Loucy (cell line): Measurements from ENCODE around the gene FERMT3.
A peak's percentile ranks its signal among the peaks of the same experiment; 100 is the strongest.

ENCODE experiments used
- H2AFZ ChIP-seq: fragments of 200-600 bp; sonication (generic); 2 replicates; pipeline ENCODE4 v1.6.0; 2016; ENCODE audit warnings: antibody characterized with exemption, mild to moderate bottlenecking, low read length, moderate library complexity
- H3F3A ChIP-seq: fragments of 200-600 bp; 2 replicates; pipeline ENCODE4 v1.6.0; 2016; ENCODE audit warnings: antibody characterized with exemption, low read depth, mild to moderate bottlenecking
- H3K27me3 ChIP-seq: fragments of 200-600 bp; sonication (generic); 2 replicates; pipeline ENCODE4 v1.6.1; 2014; ENCODE audit warnings: low read length, mild to moderate bottlenecking; ENCODE audit not compliant: insufficient read depth, poor library complexity, severe bottlenecking
- H3K36me3 ChIP-seq: fragments of 200-600 bp; sonication (generic); 2 replicates; pipeline ENCODE4 v1.6.1; 2016; ENCODE audit warnings: low read length; ENCODE audit not compliant: insufficient read depth
- H3K4me1 ChIP-seq: fragments of 200-600 bp; sonication (generic); 2 replicates; pipeline ENCODE4 v1.5.1; 2014; ENCODE audit warnings: low read length, mild to moderate bottlenecking; ENCODE audit not compliant: insufficient read depth, poor library complexity, severe bottlenecking
- H3K4me2 ChIP-seq: fragments of 200-600 bp; sonication (generic); 2 replicates; pipeline ENCODE4 v1.6.0; 2014; ENCODE audit warnings: antibody characterized with exemption, low read length, low read depth, mild to moderate bottlenecking; ENCODE audit not compliant: poor library complexity, severe bottlenecking
- H3K4me3 ChIP-seq: fragments of 200-600 bp; sonication (generic); 2 replicates; pipeline ENCODE4 v1.5.1; 2014; ENCODE audit warnings: low read length, mild to moderate bottlenecking, mixed read lengths; ENCODE audit not compliant: poor library complexity, severe bottlenecking
- H3K79me2 ChIP-seq: fragments of 200-600 bp; sonication (generic); 2 replicates; pipeline ENCODE4 v1.6.1; 2014; ENCODE audit warnings: low read length; ENCODE audit not compliant: insufficient read depth
- H3K9ac ChIP-seq: fragments of 200-600 bp; sonication (generic); 2 replicates; pipeline ENCODE4 v1.6.0; 2014; ENCODE audit warnings: mild to moderate bottlenecking, low read depth, low read length, moderate library complexity; ENCODE audit not compliant: poor library complexity, severe bottlenecking
- H3K9me2 ChIP-seq: fragments of 200-600 bp; sonication (generic); replicated peaks from 2 replicates; pipeline ENCODE4 v1.6.1; 2016; ENCODE audit warnings: low read depth, low read length, mixed read lengths
- H3K9me3 ChIP-seq: fragments of 200-600 bp; sonication (generic); 2 replicates; pipeline ENCODE4 v1.6.1; 2014; ENCODE audit warnings: mild to moderate bottlenecking, antibody characterized with exemption, low read length, low read depth; ENCODE audit not compliant: insufficient read depth
- H4K20me1 ChIP-seq: fragments of 200-600 bp; sonication (generic); 2 replicates; pipeline ENCODE4 v1.6.0; 2014; ENCODE audit warnings: antibody characterized with exemption, low read length, mild to moderate bottlenecking; ENCODE audit not compliant: insufficient read depth, poor library complexity, severe bottlenecking
- EZH2phosphoT487 ChIP-seq: fragments of 200-600 bp; IDR thresholded peaks from 2 replicates; pipeline ENCODE4 v1.6.1; 2018; ENCODE audit warnings: antibody characterized with exemption, mild to moderate bottlenecking, moderate library complexity, borderline replicate concordance
- TF ChIP-seq, protein P1 (sequence below): fragments of 200-600 bp; sonication (generic); conservative IDR thresholded peaks from 2 replicates; pipeline ENCODE4 v1.5.1; 2014; ENCODE audit warnings: mild to moderate bottlenecking, antibody characterized with exemption, low read length

FERMT3 gene

DNA sequence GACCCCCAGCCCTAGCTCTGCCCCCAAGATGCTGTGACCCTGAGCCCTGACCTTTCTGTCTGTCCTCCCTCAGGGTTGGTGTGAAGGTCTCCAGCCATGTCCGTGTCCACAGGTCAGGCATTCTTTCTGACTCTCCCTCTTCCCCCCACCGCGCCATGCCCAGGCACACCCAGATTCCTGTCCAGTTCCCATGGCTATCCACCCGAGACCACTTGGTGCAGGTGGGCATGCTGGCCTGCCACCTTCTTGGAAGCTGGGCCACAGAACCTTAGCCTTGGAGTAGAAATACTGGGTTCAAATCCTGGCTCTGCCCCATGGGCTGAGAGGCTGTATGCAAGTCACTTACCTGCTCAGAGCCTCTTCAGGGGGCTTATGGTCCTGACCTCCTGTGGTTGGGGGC is 42.5 kb downstream of the FERMT3 start:
- Histone ChIP-seq H3K79me2 (peaks cover 28% of the 10 kb centered on the region), H3K9ac (no peak overlapping the region), H3K4me3 (no peak overlapping the region), H3K36me3 (peaks cover 3% of the 10 kb centered on the region; the same call in 1 of the 2 replicates), H4K20me1 (peaks cover 15% of the 10 kb centered on the region), H3K27me3 (no peaks in the 10 kb centered on the region), H3K4me1 (peaks cover 39% of the 10 kb centered on the region), H3K9me2 (no peaks in the 10 kb centered on the region), H3K9me3 (no peaks in the 10 kb centered on the region), H3K4me2 (no peak overlapping the region), H3F3A (peaks cover 3% of the 10 kb centered on the region; the same call in 1 of the 2 replicates), H2AFZ (no peak overlapping the region)
- TF ChIP-seq, protein P1, sequence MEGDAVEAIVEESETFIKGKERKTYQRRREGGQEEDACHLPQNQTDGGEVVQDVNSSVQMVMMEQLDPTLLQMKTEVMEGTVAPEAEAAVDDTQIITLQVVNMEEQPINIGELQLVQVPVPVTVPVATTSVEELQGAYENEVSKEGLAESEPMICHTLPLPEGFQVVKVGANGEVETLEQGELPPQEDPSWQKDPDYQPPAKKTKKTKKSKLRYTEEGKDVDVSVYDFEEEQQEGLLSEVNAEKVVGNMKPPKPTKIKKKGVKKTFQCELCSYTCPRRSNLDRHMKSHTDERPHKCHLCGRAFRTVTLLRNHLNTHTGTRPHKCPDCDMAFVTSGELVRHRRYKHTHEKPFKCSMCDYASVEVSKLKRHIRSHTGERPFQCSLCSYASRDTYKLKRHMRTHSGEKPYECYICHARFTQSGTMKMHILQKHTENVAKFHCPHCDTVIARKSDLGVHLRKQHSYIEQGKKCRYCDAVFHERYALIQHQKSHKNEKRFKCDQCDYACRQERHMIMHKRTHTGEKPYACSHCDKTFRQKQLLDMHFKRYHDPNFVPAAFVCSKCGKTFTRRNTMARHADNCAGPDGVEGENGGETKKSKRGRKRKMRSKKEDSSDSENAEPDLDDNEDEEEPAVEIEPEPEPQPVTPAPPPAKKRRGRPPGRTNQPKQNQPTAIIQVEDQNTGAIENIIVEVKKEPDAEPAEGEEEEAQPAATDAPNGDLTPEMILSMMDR: no peak
- no peak for TF ChIP-seq EZH2phosphoT487

DNA sequence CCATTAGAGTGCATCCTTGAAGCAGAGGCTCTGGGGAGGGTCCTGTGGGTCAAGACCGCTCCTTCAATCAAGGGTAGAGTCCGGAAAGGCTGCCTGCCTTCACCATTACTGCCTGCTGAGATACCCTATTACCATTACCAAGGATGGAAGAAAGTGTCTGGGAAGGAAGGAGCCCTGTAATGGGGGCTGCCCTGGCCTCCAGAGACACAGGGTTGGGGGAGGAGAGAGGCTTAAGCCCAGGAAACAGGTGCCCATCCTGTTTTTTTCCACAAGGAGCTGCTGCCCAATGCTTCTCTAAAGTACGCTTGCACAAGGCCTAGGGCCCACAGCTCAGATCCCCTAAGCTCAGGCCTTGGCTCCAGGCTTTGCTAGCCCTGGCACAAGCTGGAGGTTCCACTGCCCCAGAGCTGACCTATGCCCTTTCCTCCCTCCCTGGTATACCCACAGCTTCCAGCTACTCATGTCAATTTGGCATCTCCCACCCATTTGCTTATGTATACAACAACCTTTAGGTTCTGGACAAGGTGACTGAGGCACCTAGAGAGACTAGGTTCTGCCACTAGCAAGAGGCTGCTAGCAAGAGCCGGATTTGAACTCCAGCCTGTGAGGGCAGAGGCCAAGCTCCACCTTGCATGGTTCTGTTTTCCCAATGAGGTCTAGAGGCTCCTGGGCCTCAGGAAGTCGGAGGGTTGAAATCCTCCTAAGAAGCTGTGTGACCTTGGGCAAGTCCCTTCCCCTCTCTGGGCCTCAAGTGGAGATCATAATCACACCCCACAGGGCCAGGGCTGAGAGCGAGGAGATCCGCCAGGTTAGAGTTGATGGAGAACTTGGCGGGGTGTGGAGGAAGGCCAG is 43.3 kb downstream of the FERMT3 start:
- Histone ChIP-seq H3K9ac (no peak overlapping the region), H3K4me1 (peaks cover 35% of the 10 kb centered on the region)

DNA sequence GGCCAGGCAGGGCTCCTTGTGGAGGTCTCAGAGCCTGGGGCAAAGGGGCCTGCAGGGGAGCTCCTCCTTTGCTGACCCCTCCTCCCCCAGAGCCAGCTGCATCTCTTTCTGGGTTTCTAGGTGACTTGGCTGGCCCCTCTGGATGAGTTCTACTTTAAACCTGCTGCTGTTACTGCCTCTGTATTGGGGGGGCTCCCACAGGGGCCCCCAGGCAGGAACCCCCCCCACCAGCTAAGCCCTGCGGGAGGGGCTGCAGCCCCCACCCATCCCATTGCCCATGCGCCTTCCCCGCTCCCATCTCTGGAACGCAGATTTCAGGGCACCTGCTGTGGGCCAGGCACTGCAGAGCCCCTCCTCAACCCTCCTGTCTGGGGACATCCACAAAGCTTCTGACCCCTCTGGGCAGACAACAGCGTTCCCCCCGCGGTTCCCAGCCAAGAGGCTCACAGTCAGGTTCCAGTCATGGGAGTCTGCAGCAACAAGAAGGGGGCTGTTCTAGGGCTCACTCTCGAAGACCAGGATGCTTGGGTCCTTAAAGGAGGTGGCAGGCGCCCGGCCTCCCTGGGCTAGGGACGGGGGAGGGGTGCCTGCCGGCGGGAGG is 44.0 kb downstream of the FERMT3 start:
- no peaks in the 10 kb centered on the region for H3K27me3 ChIP-seq
- H3K4me1 ChIP-seq: peaks cover 30% of the 10 kb centered on the region
- H3K9me2 ChIP-seq: no peaks in the 10 kb centered on the region
- H3K4me3 ChIP-seq: peak overlapping the region; percentile 84
- no peak for TF ChIP-seq EZH2phosphoT487
- TF ChIP-seq, protein P1: no peak
- H3K9me3 ChIP-seq: no peaks in the 10 kb centered on the region
- H2AFZ ChIP-seq: peak overlapping the region; percentile 99
- H3K36me3 ChIP-seq: no peaks in the 10 kb centered on the region
- H3K4me2 ChIP-seq: peak overlapping the region; percentile 89
- peak overlapping the region; percentile 67 for H3K9ac ChIP-seq
- H3F3A ChIP-seq: peaks cover 3% of the 10 kb centered on the region; the same call in 1 of the 2 replicates
- peaks cover 6% of the 10 kb centered on the region for H4K20me1 ChIP-seq
- H3K79me2 ChIP-seq: peaks cover 14% of the 10 kb centered on the region

More for the DNA sequence above, 43.3 kb downstream of the FERMT3 start:
- Histone ChIP-seq H4K20me1 (peaks cover 14% of the 10 kb centered on the region), H3K4me3 (no peak overlapping the region), H3K9me3 (no peaks in the 10 kb centered on the region), H3K4me2 (peak overlapping the region; percentile 89), H3K36me3 (no peaks in the 10 kb centered on the region), H3K27me3 (no peaks in the 10 kb centered on the region), H3K79me2 (peaks cover 21% of the 10 kb centered on the region), H3F3A (peaks cover 3% of the 10 kb centered on the region; the same call in 1 of the 2 replicates), H3K9me2 (no peaks in the 10 kb centered on the region), H2AFZ (no peak overlapping the region)
- TF ChIP-seq EZH2phosphoT487: no peak
- TF ChIP-seq, protein P1: no peak
